HepG2 (cell line): Measurements from ENCODE around the gene ZNF234. TPM values are rescaled to one million over a fixed set of nuclear protein-coding genes. Genes with fewer than 3 reads are reported as not detected.

Experiments
- CBX5 ChIP-seq: sonication (generic); formaldehyde crosslinking; IDR thresholded peaks from 2 replicates; pipeline ENCODE4 v1.4.0; 2020; ENCODE audit warnings: missing genetic modification reagents, borderline replicate concordance
- FOXC1 ChIP-seq: sonication (generic); formaldehyde crosslinking; IDR thresholded peaks from 2 replicates; pipeline ENCODE4 v1.8.0; 2022; ENCODE audit warnings: mild to moderate bottlenecking, missing genetic modification reagents, borderline replicate concordance
- IRF2 ChIP-seq: IDR thresholded peaks from 2 replicates; pipeline ENCODE4 v1.6.1; 2018; ENCODE audit warnings: missing genetic modification reagents, missing compliant biosample characterization
- PLRG1 ChIP-seq: fragments of 450-650 bp; conservative IDR thresholded peaks from 2 replicates; pipeline ENCODE4 v1.6.1; 2016
- REXO4 ChIP-seq: sonication (generic); formaldehyde crosslinking; IDR thresholded peaks from 2 replicates; pipeline ENCODE4 v1.8.0; 2022; ENCODE audit warnings: missing genetic modification reagents, mild to moderate bottlenecking, borderline replicate concordance
- TGIF2 ChIP-seq: IDR thresholded peaks from 2 replicates; pipeline ENCODE4 v1.6.1; 2016; ENCODE audit warnings: control low read depth, missing compliant biosample characterization
- ZBTB20 ChIP-seq: sonication (generic); formaldehyde crosslinking; IDR thresholded peaks from 2 replicates; pipeline ENCODE4 v1.8.1; 2023; ENCODE audit warnings: missing genetic modification reagents, low read depth, mild to moderate bottlenecking, borderline replicate concordance
- ZKSCAN8 ChIP-seq: IDR thresholded peaks from 2 replicates; pipeline ENCODE4 v1.6.1; 2016; ENCODE audit warnings: borderline replicate concordance, missing genetic modification reagents, missing compliant biosample characterization
- ZNF383 ChIP-seq: sonication (generic); formaldehyde crosslinking; IDR thresholded peaks from 2 replicates; pipeline ENCODE4 v1.4.0; 2020; ENCODE audit warnings: missing genetic modification reagents, mild to moderate bottlenecking, borderline replicate concordance
- ZNF570 ChIP-seq: sonication (generic); formaldehyde crosslinking; IDR thresholded peaks from 2 replicates; pipeline ENCODE4 v1.4.0; 2020; ENCODE audit warnings: mild to moderate bottlenecking, missing genetic modification reagents, borderline replicate concordance
- ZNF572 ChIP-seq: sonication (generic); formaldehyde crosslinking; IDR thresholded peaks from 2 replicates; pipeline ENCODE4 v1.5.1; 2020; ENCODE audit warnings: mild to moderate bottlenecking, missing genetic modification reagents
- ZNF790 ChIP-seq: sonication (generic); formaldehyde crosslinking; IDR thresholded peaks from 2 replicates; pipeline ENCODE4 v1.8.0; 2022; ENCODE audit warnings: missing genetic modification reagents, mild to moderate bottlenecking, borderline replicate concordance
- polyA plus RNA-seq, 8 experiments: library from polyadenylated mRNA; depleted of rRNA in 3 of 8; stranded (reverse) in 7 of 8; unstranded in 1 of 8; fragments of >200 nt; fragmentation: Illumina TruSeq in 4 of 8; extraction: Trizol in 4 of 8; gene quantifications; 2 replicates each; pipeline versions ENCODE4 v1.2.1 to v1.2.3, GENCODE V29; 2011 to 2016; ENCODE audit warnings: low read depth in 4 of 8, missing spikeins in 1 of 8, mixed read lengths in 1 of 8; ENCODE audit not compliant: insufficient read depth in 1 of 8
- total RNA-seq, 5 experiments: library from RNA; depleted of rRNA; stranded (reverse); fragments of >200 nt; fragmentation: Illumina TruSeq; extraction: Trizol; gene quantifications; 2 replicates each; pipeline ENCODE4 v1.2.3, GENCODE V29; 2016; ENCODE audit warnings: low read depth in 1 of 5
- TF ChIP-seq, protein P1 (sequence below): sonication (generic); formaldehyde crosslinking; IDR thresholded peaks from 2 replicates; pipeline ENCODE4 v1.4.0; 2020; ENCODE audit warnings: missing genetic modification reagents

Gene ZNF234
- total and polyA plus RNA-seq, 2 of the 13 experiments (the other 11 are each of a cell fraction or from before 2014, with no cell fraction given) = 3.5 to 11.2 TPM

DNA sequence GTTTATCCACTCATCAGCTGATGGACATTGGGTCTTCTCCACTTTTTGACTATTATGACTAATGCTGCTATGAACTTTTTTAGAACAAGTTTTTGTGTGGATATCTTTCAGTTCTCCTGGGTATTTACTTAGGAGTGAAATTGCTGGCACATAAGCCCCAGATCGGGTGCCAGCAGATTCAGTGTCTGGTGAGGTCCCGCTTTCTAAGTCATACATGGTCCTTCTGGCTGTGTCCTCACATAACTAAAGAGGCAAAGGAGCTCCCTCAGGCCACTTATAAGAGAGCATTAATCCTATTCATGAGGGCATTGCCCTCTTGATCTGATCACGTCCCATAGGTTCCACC is 22.9 kb downstream of the ZNF234 start (continued):
- TF ChIP-seq ZBTB20 (CRISPR knock-in tag) = no peak
- TF ChIP-seq ZNF572 (CRISPR knock-in tag) = no peak
- no peak for TF ChIP-seq IRF2 (CRISPR knock-in tag)
- TF ChIP-seq, protein P1, sequence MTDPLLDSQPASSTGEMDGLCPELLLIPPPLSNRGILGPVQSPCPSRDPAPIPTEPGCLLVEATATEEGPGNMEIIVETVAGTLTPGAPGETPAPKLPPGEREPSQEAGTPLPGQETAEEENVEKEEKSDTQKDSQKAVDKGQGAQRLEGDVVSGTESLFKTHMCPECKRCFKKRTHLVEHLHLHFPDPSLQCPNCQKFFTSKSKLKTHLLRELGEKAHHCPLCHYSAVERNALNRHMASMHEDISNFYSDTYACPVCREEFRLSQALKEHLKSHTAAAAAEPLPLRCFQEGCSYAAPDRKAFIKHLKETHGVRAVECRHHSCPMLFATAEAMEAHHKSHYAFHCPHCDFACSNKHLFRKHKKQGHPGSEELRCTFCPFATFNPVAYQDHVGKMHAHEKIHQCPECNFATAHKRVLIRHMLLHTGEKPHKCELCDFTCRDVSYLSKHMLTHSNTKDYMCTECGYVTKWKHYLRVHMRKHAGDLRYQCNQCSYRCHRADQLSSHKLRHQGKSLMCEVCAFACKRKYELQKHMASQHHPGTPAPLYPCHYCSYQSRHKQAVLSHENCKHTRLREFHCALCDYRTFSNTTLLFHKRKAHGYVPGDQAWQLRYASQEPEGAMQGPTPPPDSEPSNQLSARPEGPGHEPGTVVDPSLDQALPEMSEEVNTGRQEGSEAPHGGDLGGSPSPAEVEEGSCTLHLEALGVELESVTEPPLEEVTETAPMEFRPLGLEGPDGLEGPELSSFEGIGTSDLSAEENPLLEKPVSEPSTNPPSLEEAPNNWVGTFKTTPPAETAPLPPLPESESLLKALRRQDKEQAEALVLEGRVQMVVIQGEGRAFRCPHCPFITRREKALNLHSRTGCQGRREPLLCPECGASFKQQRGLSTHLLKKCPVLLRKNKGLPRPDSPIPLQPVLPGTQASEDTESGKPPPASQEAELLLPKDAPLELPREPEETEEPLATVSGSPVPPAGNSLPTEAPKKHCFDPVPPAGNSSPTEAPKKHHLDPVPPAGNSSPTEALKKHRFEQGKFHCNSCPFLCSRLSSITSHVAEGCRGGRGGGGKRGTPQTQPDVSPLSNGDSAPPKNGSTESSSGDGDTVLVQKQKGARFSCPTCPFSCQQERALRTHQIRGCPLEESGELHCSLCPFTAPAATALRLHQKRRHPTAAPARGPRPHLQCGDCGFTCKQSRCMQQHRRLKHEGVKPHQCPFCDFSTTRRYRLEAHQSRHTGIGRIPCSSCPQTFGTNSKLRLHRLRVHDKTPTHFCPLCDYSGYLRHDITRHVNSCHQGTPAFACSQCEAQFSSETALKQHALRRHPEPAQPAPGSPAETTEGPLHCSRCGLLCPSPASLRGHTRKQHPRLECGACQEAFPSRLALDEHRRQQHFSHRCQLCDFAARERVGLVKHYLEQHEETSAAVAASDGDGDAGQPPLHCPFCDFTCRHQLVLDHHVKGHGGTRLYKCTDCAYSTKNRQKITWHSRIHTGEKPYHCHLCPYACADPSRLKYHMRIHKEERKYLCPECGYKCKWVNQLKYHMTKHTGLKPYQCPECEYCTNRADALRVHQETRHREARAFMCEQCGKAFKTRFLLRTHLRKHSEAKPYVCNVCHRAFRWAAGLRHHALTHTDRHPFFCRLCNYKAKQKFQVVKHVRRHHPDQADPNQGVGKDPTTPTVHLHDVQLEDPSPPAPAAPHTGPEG (CRISPR knock-in tag) = no peak
- no peak for TF ChIP-seq CBX5
- TF ChIP-seq REXO4 (CRISPR knock-in tag) = no peak
- TF ChIP-seq ZNF570 (CRISPR knock-in tag) = no peak
- TF ChIP-seq FOXC1 = 0 out of 2 replicates have a peak, but pooled peaks have one; percentile 2
- no peak for TF ChIP-seq ZNF790
- TF ChIP-seq TGIF2 = no peak
- 0 out of 2 replicates have a peak, but pooled peaks have one; percentile 28 for TF ChIP-seq ZNF383 (CRISPR knock-in tag)
- TF ChIP-seq PLRG1 = no peak
- TF ChIP-seq ZKSCAN8 (CRISPR knock-in tag) = no peak
